Common myeloid progenitor, CD34-positive (primary cell): Measurements from ENCODE around the gene GRAP2.

Experiments
- CTCF ChIA-PET: fragments of 350-600 bp; sonication (Branson Sonifier 250); formaldehyde crosslinking; loops from one replicate; lab custom pipeline; 2021; ENCODE audit warnings: antibody characterized with exemption; lab: Charles Lee
- POLR2A ChIA-PET: fragments of 350-600 bp; sonication (Branson Sonifier 250); formaldehyde crosslinking; loops from one replicate; lab custom pipeline; 2021; ENCODE audit warnings: antibody characterized with exemption; lab: Charles Lee
- DNase-seq, 3 donors: peaks; one replicate each; pipeline versions ENCODE4 v3.0.0 to v3.0.0-alpha.2; 2013
- H3K27ac ChIP-seq, 2 experiments: 1 replicate in 1 of 2; 2 replicates in 1 of 2; pipeline ENCODE4 v1.7.0; 2013; ENCODE audit warnings: inconsistent platforms in 2 of 2, low read length in 2 of 2, mild to moderate bottlenecking in 2 of 2, low read depth in 1 of 2, moderate library complexity in 1 of 2; ENCODE audit not compliant: severe bottlenecking in 2 of 2, insufficient read depth in 1 of 2, poor library complexity in 1 of 2
- H3K27me3 ChIP-seq, 5 experiments: replicated peaks in 2 of 5; 1 replicate in 3 of 5; 2 replicates in 2 of 5; pipeline versions ENCODE4 v1.6.1 to v1.7.0; 2013; ENCODE audit warnings: low read length in 4 of 5, mild to moderate bottlenecking in 2 of 5, moderate library complexity in 2 of 5, inconsistent platforms in 1 of 5; ENCODE audit not compliant: insufficient read depth in 5 of 5, control insufficient read depth in 4 of 5
- H3K36me3 ChIP-seq, 4 experiments: 1 replicate in 2 of 4; 2 replicates in 2 of 4; pipeline versions ENCODE4 v1.6.1 to v1.7.0; 2013; ENCODE audit warnings: low read length in 3 of 4, control low read depth in 1 of 4, mild to moderate bottlenecking in 1 of 4; ENCODE audit not compliant: control insufficient read depth in 4 of 4, insufficient read depth in 4 of 4
- H3K4me1 ChIP-seq, 4 experiments: 1 replicate in 3 of 4; 2 replicates in 1 of 4; pipeline versions ENCODE4 v1.6.1 to v1.7.1; 2013; ENCODE audit warnings: low read length in 3 of 4, mild to moderate bottlenecking in 3 of 4, control low read depth in 1 of 4, inconsistent platforms in 1 of 4, moderate library complexity in 1 of 4; ENCODE audit not compliant: control insufficient read depth in 4 of 4, insufficient read depth in 4 of 4; ENCODE audit errors: control extremely low read depth in 1 of 4
- H3K4me3 ChIP-seq, 7 experiments: 1 replicate in 4 of 7; 2 replicates in 3 of 7; pipeline versions ENCODE4 v1.5.1 to v1.7.0; 2013; ENCODE audit warnings: mild to moderate bottlenecking in 7 of 7, low read length in 6 of 7, moderate library complexity in 6 of 7, inconsistent platforms in 2 of 7, low read depth in 2 of 7, control low read depth in 1 of 7; ENCODE audit not compliant: insufficient read depth in 4 of 7, control insufficient read depth in 1 of 7; ENCODE audit errors: extremely low read depth in 1 of 7
- H3K9me3 ChIP-seq, 5 experiments: 1 replicate in 4 of 5; 2 replicates in 1 of 5; pipeline versions ENCODE4 v1.6.1 to v1.7.1; 2013; ENCODE audit warnings: low read length in 4 of 5, mild to moderate bottlenecking in 2 of 5, inconsistent platforms in 1 of 5, low read depth in 1 of 5, moderate library complexity in 1 of 5; ENCODE audit not compliant: control insufficient read depth in 4 of 5, insufficient read depth in 2 of 5; ENCODE audit errors: control extremely low read depth in 1 of 5
- WGBS: methylation state at CpG from one replicate; pipeline ENCODE4 v1.1.5; 2013; ENCODE audit not compliant: insufficient coverage; 5-methylcytosine and 5-hydroxymethylcytosine counted together

The GRAP2 gene

DNA sequence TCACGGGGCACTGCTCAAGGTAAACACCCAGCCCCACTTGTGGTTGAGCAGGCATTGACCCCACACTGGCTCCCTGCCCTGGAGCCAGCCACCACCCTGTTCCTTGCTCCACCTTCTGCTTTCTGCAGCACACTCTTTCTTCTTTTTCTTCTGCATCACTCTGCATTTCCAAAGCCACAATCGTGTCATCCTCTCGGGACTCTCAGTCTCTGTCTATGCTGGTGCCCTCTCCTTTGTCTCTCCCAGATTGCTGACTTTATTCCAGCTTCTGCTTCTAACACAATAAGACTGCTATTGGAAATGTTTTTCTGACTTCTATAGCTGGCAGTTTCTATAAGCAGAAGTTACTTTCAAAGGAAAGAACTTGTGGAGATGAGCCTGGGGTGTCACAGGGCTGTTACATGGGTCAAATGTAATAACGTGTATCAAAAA lies 14.4 kb downstream of the GRAP2 start:
- 67% methylated on average over 3 of the region's 4 CpGs for WGBS
- ChIA-PET CTCF (interaction anchor here (0.9 to 4.1 kb wide), 3 partner anchors 10 to 110 kb away, joined by 3 to 17 read pairs (median 3); no protein-coding TSS in a partner anchor), POLR2A (no interaction called here)
- no peaks in the 10 kb centered on the region for H3K9me3 ChIP-seq
- H3K27ac ChIP-seq, result no peak overlapping the region
- no peaks in the 10 kb centered on the region for H3K36me3 ChIP-seq
- peaks cover 0 to 11% (median 0%) of the 10 kb centered on the region in 4 experiments for H3K4me1 ChIP-seq
- H3K4me3 ChIP-seq, result no peak overlapping the region
- DNase-seq, result no peak
- H3K27me3 ChIP-seq, result peaks cover 0 to 9% (median 2%) of the 10 kb centered on the region in 5 experiments

GRCh38 chr22:39916496-39916895 lies 15.6 kb downstream of the GRAP2 start:
- Histone ChIP-seq H3K4me1 (peaks cover 0 to 7% (median 0%) of the 10 kb centered on the region in 4 experiments), H3K27me3 (peaks cover 0 to 9% (median 2%) of the 10 kb centered on the region in 5 experiments), H3K4me3 (no peak overlapping the region), H3K27ac (no peak overlapping the region), H3K36me3 (no peaks in the 10 kb centered on the region), H3K9me3 (no peaks in the 10 kb centered on the region)
- CTCF ChIA-PET, result interaction anchor here (4.1 kb wide), 1 partner anchor 10 kb away, joined by 17 read pairs; no protein-coding TSS in a partner anchor
- DNase-seq, result no peak
- POLR2A ChIA-PET, result interaction anchor here (0.6 kb wide), 1 partner anchor 8 kb away, joined by 3 read pairs; no protein-coding TSS in a partner anchor
- 100% methylated on average over 1 of the region's 3 CpGs for WGBS

DNA sequence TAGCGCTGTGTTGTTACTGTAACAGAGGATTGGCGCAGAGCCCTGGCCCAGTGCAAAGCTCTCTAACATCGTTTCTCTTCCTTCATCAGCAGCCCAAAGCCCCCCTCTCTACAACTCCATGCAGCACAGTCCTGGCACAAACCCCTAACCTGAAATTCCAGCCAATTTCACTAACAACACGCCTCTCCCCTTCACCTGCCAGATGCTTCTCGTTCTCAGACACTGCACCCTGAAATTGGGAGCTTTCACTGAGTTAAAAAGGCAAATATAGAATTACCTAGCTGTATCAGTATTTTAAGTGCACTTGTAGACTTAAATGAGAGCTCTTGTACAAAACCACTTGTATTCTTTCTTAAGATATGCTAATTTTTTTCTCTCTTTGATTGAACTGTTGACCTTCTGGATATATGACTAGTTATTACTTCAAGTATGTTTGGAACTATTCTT lies 16.3 kb downstream of the GRAP2 start:
- ChIA-PET POLR2A (no interaction called here), CTCF (interaction anchor here (4.1 kb wide), 1 partner anchor 9 kb away, joined by 17 read pairs; no protein-coding TSS in a partner anchor)
- H3K4me3 ChIP-seq, result no peak overlapping the region
- no peak for DNase-seq
- H3K27me3 ChIP-seq, result peaks cover 0 to 9% (median 2%) of the 10 kb centered on the region in 5 experiments
- no peaks in the 10 kb centered on the region for H3K9me3 ChIP-seq
- H3K27ac ChIP-seq, result no peak overlapping the region
- peaks cover 0 to 7% (median 0%) of the 10 kb centered on the region in 4 experiments for H3K4me1 ChIP-seq
- WGBS, result 92% methylated on average over 5 of the region's 5 CpGs
- no peaks in the 10 kb centered on the region for H3K36me3 ChIP-seq

DNA sequence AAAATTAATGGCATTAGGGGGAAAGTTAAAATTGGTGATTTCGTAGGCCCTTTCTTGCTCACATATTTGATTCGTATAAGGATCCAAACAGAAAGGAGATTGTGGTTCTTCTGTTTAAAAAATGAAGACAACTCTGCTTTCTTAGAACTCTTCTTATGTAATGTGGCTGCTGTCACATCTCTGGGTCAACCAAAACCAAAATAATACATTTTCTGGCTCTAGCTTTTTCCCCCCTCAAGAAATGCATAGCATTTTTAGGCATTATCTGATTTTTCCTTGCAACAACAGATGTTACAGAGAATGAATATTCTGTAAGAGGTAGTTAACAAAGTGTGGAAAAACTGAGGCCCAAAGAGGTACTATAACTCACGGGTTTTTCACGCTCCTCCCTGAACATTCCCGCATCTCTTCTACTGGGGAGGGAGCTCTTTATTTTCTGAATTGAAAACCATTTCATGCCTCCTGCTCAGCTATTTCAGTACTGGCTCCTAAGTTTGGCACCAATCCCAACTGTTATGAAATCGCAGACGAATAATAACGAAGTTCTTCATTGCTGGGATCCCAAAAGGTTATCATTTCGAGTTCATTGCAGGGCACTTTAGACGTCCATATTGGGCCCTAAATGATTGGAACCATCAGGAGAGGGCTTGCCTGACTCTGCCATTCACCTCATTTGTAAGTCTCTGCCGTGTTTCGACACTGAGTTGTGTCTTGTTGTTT lies 17.1 kb downstream of the GRAP2 start:
- H3K27ac ChIP-seq, result no peak overlapping the region
- WGBS, result 88% methylated on average over 8 of the region's 12 CpGs
- peaks cover 0 to 9% (median 2%) of the 10 kb centered on the region in 5 experiments for H3K27me3 ChIP-seq
- H3K9me3 ChIP-seq, result no peaks in the 10 kb centered on the region
- no peaks in the 10 kb centered on the region for H3K36me3 ChIP-seq
- H3K4me1 ChIP-seq, result peaks cover 0 to 7% (median 0%) of the 10 kb centered on the region in 4 experiments
- POLR2A ChIA-PET, result no interaction called here
- CTCF ChIA-PET, result interaction anchor here (1.3 to 4.1 kb wide), 2 partner anchors 8 to 26 kb away, joined by 3 to 17 read pairs; no protein-coding TSS in a partner anchor
- no peak for DNase-seq
- H3K4me3 ChIP-seq, result no peak overlapping the region

- H3K27me3 ChIP-seq, result peaks cover 0 to 5% (median 1%) of the 10 kb centered on the region in 5 experiments
- POLR2A ChIA-PET, result no interaction called here
- DNase-seq, result peak in 2 of 3 donors; percentile 37 to 62
- CTCF ChIA-PET, result no interaction called here
- no peaks in the 10 kb centered on the region for H3K36me3 ChIP-seq
- H3K4me3 ChIP-seq, result no peak overlapping the region
- H3K4me1 ChIP-seq, result peaks cover 0 to 12% (median 0%) of the 10 kb centered on the region in 4 experiments
- 78% methylated on average over 8 of the region's 8 CpGs for WGBS
- H3K9me3 ChIP-seq, result no peaks in the 10 kb centered on the region
- H3K27ac ChIP-seq, result no peak overlapping the region
Measured at GRCh38 chr22:39920134-39920743, 19.4 kb downstream of the GRAP2 start.

DNA sequence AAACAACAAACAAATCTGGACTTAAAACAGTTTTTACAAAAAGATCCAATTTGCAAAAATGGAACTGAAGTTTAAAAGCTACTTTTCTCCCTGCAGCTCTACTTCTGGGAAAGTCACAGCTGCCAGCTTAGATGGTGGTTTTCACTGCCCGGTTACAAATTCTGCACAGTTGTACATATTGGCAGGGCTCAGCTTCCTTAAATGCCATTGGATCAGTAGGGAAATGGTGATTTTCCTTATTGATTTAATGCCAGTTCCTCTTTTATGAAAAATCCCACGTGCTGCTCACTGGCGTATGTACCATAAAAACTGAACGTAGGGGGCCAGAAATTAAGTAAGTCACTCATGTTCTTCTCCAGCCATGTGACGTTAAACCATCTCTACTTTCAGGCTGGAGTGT lies 22.8 kb downstream of the GRAP2 start:
- ChIA-PET CTCF (interaction anchor here (1.1 kb wide), 1 partner anchor 93 kb away, joined by 3 read pairs; no protein-coding TSS in a partner anchor), POLR2A (no interaction called here)
- 34% methylated on average over 4 of the region's 5 CpGs for WGBS
- Histone ChIP-seq H3K27me3 (peaks cover 0 to 5% (median 2%) of the 10 kb centered on the region in 5 experiments), H3K4me3 (no peak overlapping the region), H3K36me3 (no peaks in the 10 kb centered on the region), H3K9me3 (no peaks in the 10 kb centered on the region), H3K27ac (no peak overlapping the region), H3K4me1 (peaks cover 3 to 29% (median 10%) of the 10 kb centered on the region in 4 experiments)
- DNase-seq, result peak in 2 of 3 donors; percentile 24 to 39
